HG02610 (cell line): ENCODE results near the gene STPG3.

ENCODE experiments used
- ATAC-seq: cut with Tn5 transposase; IDR thresholded peaks from one replicate; pipeline ENCODE4 v1.9.1; 2021; ENCODE audit warnings: mild to moderate bottlenecking, moderate library complexity; ENCODE audit not compliant: unreplicated experiment

The STPG3 gene

GRCh38 chr9:137299938-137300337 is 48.9 kb downstream of the STPG3 start:
- ATAC-seq = no peak

- ATAC-seq = no peak
These were observed 49.5 kb downstream of the STPG3 start for GRCh38 chr9:137300567-137301080.

GRCh38 chr9:137301081-137301947 is 50.2 kb downstream of the STPG3 start:
- no peak for ATAC-seq

- ATAC-seq = peak; percentile 60
These were observed 51.0 kb downstream of the STPG3 start, which contains the start of gene NRARP for GRCh38 chr9:137302118-137302448. NRARP (minus strand) TSS chr9:137302271; CDS start chr9:137301928, 343 bp downstream.

GRCh38 chr9:137302449-137303150 is 51.5 kb downstream of the STPG3 start:
- ATAC-seq = peak; percentile 34
